Endothelial cell of umbilical vein (primary cell): ENCODE results near the gene TBX19. TPM values are rescaled to one million over a fixed set of nuclear protein-coding genes. Genes with fewer than 3 reads are reported as not detected.

Source experiments
- Bru-seq: library from RNA; stranded (reverse); fragments of 400-500 nt; gene quantifications from one replicate; lab custom pipeline; 2021; lab: Mats Ljungman, UMichigan
- BruChase-seq, 2 experiments: library from RNA; stranded (reverse); fragments of 400-500 nt; gene quantifications; one replicate each; lab custom pipeline; 2021; lab: Mats Ljungman, UMichigan
- BruUV-seq: library from RNA; stranded (reverse); fragments of 400-500 nt; replicated peaks from 2 replicates; lab custom pipeline; 2021; lab: Mats Ljungman, UMichigan
- CTCF ChIA-PET: fragments of 300-600, 350-600 bp; sonication (Branson Sonifier 250); formaldehyde crosslinking; loops from one replicate; lab custom pipeline; 2021; ENCODE audit warnings: antibody characterized with exemption, inconsistent platforms; lab: Charles Lee
- POLR2A ChIA-PET: fragments of 300-600, 350-600 bp; sonication (Branson Sonifier 250); formaldehyde crosslinking; loops from one replicate; lab custom pipeline; 2021; ENCODE audit warnings: antibody characterized with exemption, inconsistent platforms; lab: Charles Lee
- DNase-seq: peaks from one replicate; pipeline ENCODE4 v3.0.0-alpha.2; 2011; ENCODE audit warnings: low read depth, low spot score
- FAIRE-seq: peaks from 2 replicates; lab custom pipeline; 2011; peaks lifted over from hg19 to GRCh38; lab: Jason Lieb, UNC
- H2AFZ ChIP-seq: 2 replicates; pipeline ENCODE4 v1.6.0; 2012; ENCODE audit warnings: low read depth, low read length, control low read depth, inconsistent platforms
- H3K27ac ChIP-seq: 2 replicates; pipeline ENCODE4 v1.5.1; 2011; ENCODE audit warnings: low read depth, mild to moderate bottlenecking, control low read depth, low read length, moderate library complexity; ENCODE audit not compliant: insufficient read depth
- H3K27me3 ChIP-seq, 2 experiments: 2 replicates each; pipeline versions ENCODE4 v1.6.0 to v1.6.1; 2011; ENCODE audit warnings: low read length in 2 of 2, mixed read lengths in 1 of 2; ENCODE audit not compliant: control insufficient read depth in 2 of 2, insufficient read depth in 2 of 2
- H3K36me3 ChIP-seq, 2 experiments: 2 replicates in 1 of 2; 3 replicates in 1 of 2; pipeline ENCODE4 v1.5.1; 2011; ENCODE audit warnings: low read length in 2 of 2, mild to moderate bottlenecking in 1 of 2, moderate library complexity in 1 of 2; ENCODE audit not compliant: control insufficient read depth in 2 of 2, insufficient read depth in 2 of 2; ENCODE audit errors: extremely low read depth in 1 of 2
- H3K4me1 ChIP-seq: 3 replicates; pipeline ENCODE4 v1.5.1; 2011; ENCODE audit warnings: mild to moderate bottlenecking, low read length; ENCODE audit not compliant: control insufficient read depth, insufficient read depth; ENCODE audit errors: extremely low read depth
- H3K4me2 ChIP-seq: 2 replicates; pipeline ENCODE4 v1.6.1; 2011; ENCODE audit warnings: low read length, control low read depth, mixed read lengths; ENCODE audit not compliant: insufficient read depth
- H3K4me3 ChIP-seq, 3 experiments: fragments of 200-600 bp in 1 of 3; sonication (generic), shearing (Covaris generic) in 1 of 3; replicated peaks in 1 of 3; 2 replicates each; pipeline ENCODE4 v1.5.1; 2011 to 2016; ENCODE audit warnings: control low read depth in 3 of 3, low read length in 3 of 3, mild to moderate bottlenecking in 2 of 3, inconsistent platforms in 1 of 3, low read depth in 1 of 3, moderate library complexity in 1 of 3; ENCODE audit not compliant: insufficient read depth in 1 of 3
- H3K79me2 ChIP-seq: 2 replicates; pipeline ENCODE4 v1.6.0; 2012; ENCODE audit warnings: low read length, inconsistent platforms; ENCODE audit not compliant: control insufficient read depth, insufficient read depth
- H3K9ac ChIP-seq: replicated peaks from 2 replicates; pipeline ENCODE3; 2011; ENCODE audit warnings: low read length, control low read depth; ENCODE audit not compliant: insufficient read depth; ENCODE audit errors: extremely low read depth
- H3K9me1 ChIP-seq: replicated peaks from 3 replicates; pipeline ENCODE4 v1.6.0; 2011; ENCODE audit warnings: mild to moderate bottlenecking, low read length; ENCODE audit not compliant: control insufficient read depth, insufficient read depth; ENCODE audit errors: extremely low read depth
- H3K9me3 ChIP-seq: replicated peaks from 2 replicates; pipeline ENCODE4 v1.5.1; 2012; ENCODE audit warnings: low read length, inconsistent platforms; ENCODE audit not compliant: control insufficient read depth, insufficient read depth
- H4K20me1 ChIP-seq: replicated peaks from 2 replicates; pipeline ENCODE3; 2011; ENCODE audit warnings: mild to moderate bottlenecking, low read length; ENCODE audit not compliant: control insufficient read depth, insufficient read depth; ENCODE audit errors: extremely low read depth
- CTCF ChIP-seq, 2 donors: IDR thresholded peaks; 1 replicate in 1 of 2; 2 replicates in 1 of 2; pipeline ENCODE4 v1.5.1; 2011; ENCODE audit warnings: low read length in 2 of 2, mild to moderate bottlenecking in 2 of 2, moderate library complexity in 2 of 2, control low read depth in 1 of 2, inconsistent platforms in 1 of 2, low read depth in 1 of 2; ENCODE audit not compliant: insufficient read depth in 1 of 2; ENCODE audit errors: extremely low read depth in 1 of 2
- EZH2 ChIP-seq: IDR thresholded peaks from 2 replicates; pipeline ENCODE4 v1.6.1; 2012; ENCODE audit warnings: borderline replicate concordance, low read depth, mild to moderate bottlenecking, moderate library complexity, low read length, inconsistent platforms; ENCODE audit not compliant: severe bottlenecking
- FOS ChIP-seq: IDR thresholded peaks from 2 replicates; pipeline ENCODE4 v1.6.1; 2011; ENCODE audit warnings: mild to moderate bottlenecking, low read length, moderate library complexity, borderline replicate concordance; ENCODE audit not compliant: insufficient read depth
- GATA2 ChIP-seq: IDR thresholded peaks from 2 replicates; pipeline ENCODE4 v1.7.0; 2011; ENCODE audit warnings: low read depth, mild to moderate bottlenecking, moderate library complexity, mixed read lengths, low read length; ENCODE audit not compliant: insufficient read length, insufficient read depth
- JUN ChIP-seq: IDR thresholded peaks from 2 replicates; pipeline ENCODE4 v1.6.1; 2011; ENCODE audit warnings: borderline replicate concordance, low read depth; ENCODE audit not compliant: insufficient read length, insufficient read depth
- MYC ChIP-seq: IDR thresholded peaks from one replicate; pipeline ENCODE4 v1.6.1; 2011; ENCODE audit warnings: mild to moderate bottlenecking, low read depth, low read length
- POLR2A ChIP-seq: IDR thresholded peaks from 2 replicates; pipeline ENCODE4 v1.6.1; 2012; ENCODE audit warnings: low read depth, mild to moderate bottlenecking, control low read depth, low read length
- POLR2AphosphoS5 ChIP-seq: IDR thresholded peaks from 2 replicates; pipeline ENCODE4 v1.6.1; 2012; ENCODE audit warnings: low read depth, mild to moderate bottlenecking, control low read depth, low read length, moderate library complexity; ENCODE audit not compliant: insufficient read depth
- dilution Hi-C: fragments of 300-500 bp; cut with MboI; formaldehyde crosslinking; loops from one replicate; pipeline ENCODE4 v1.15.0; 2019; ENCODE audit warnings: low sequenced_read_pairs; ENCODE audit not compliant: extremely low pct_ligation_motif_present
- intact Hi-C: fragments of 100-400 bp; cut with micrococcal nuclease; formaldehyde crosslinking; loops from one replicate; pipeline ENCODE4 v1.10.0; 2022
- long read RNA-seq: library from polyadenylated mRNA; stranded (forward); transcript quantifications from one replicate; pipeline ENCODE4 v2.0.0, GENCODE V29; 2021
- polyA minus RNA-seq, 3 experiments: library from RNA; depleted of rRNA, polyadenylated mRNA; stranded (reverse); fragments of >200 nt; gene quantifications; 1 replicate in 1 of 3; 2 replicates in 2 of 3; pipeline ENCODE4 v1.2.3, GENCODE V29; 2011
- polyA plus RNA-seq, 4 experiments: library from polyadenylated mRNA; depleted of rRNA in 3 of 4; stranded (reverse) in 3 of 4; unstranded in 1 of 4; fragments of >200 nt; gene quantifications; 2 replicates each; pipeline versions ENCODE4 v1.2.1 to v1.2.3, GENCODE V29; 2011 to 2012; ENCODE audit warnings: missing spikeins in 1 of 4
- total RNA-seq: library from RNA; stranded (reverse); gene quantifications from 2 replicates; pipeline ENCODE4 v1.2.3, GENCODE V29; 2021
- TF ChIP-seq, protein P1 (sequence below): IDR thresholded peaks from 2 replicates; pipeline ENCODE4 v1.6.1; 2011; ENCODE audit not compliant: insufficient read depth, insufficient read length

The TBX19 gene
- total RNA-seq, result 1.6 and 2.3 TPM in 2 replicates
- polyA plus RNA-seq, result 2.8 and 3.0 TPM in 2 replicates
- polyA plus RNA-seq (2011; cell fraction: cytosol; rRNA removed), result 1.4 TPM in 2 replicates
- polyA plus RNA-seq (2011; cell fraction: nucleus; rRNA removed), result 8.1 and 8.2 TPM in 2 replicates
- 0.82 and 1.4 TPM in 2 replicates for polyA plus RNA-seq (2012)
- 2.9 and 3.3 TPM in 2 replicates for polyA minus RNA-seq
- polyA minus RNA-seq (2011; cell fraction: cytosol; rRNA and poly(A)+ RNA removed), result not detected
- polyA minus RNA-seq (2011; cell fraction: nucleus; rRNA and poly(A)+ RNA removed), result 3.6 and 3.7 TPM in 2 replicates
- Bru-seq, nascent RNA, result percentile 48 among the genes with signal in this experiment
- percentile 61 among the genes with signal in this experiment for BruChase-seq, experiment 1, labeled RNA remaining after a 6-hour chase
- BruChase-seq, experiment 2, labeled RNA remaining after a 2-hour chase, result percentile 80 among the genes with signal in this experiment
- long read RNA-seq, result 0 reads

DNA sequence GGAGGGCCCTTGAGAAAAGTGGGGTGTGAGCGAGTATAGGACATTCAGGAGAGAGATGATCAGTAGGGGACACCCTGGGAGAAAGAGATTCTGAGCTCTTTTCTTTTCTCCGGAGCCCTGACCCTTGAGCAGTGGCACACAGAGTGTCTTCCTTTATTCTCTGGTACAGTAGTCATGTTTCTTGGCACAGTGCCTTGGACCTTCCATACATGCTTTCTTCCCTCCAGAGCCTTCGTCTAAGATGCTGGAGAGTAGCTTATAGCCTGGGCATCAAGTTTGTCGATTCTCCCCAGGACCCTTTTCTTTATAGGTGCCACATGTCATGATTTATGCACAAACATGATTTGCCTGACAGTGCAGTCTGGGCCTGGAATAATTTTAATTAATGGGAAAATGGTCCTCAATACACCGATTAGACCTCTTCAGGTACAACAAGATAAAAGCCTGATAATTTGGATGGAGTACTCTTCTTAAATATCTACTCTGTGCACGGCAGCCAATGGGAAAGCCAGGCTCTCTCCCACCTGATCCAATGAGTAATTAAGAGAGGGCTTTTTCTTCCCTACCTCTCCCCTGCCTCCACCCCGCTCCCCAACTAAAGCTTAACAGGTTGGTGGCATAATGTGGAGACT lies at the start of gene TBX19:
Gene TBX19 (plus strand): TSS at position 582 of the 632 bp plus-strand sequence. CDS start 214 bp downstream, outside the sequence.
- Histone ChIP-seq H3K9me1 (no peaks in the 10 kb centered on the region), H3K9ac (no peak within 1 kb of the TSS), H2AFZ (no peak within 1 kb of the TSS), H4K20me1 (no peaks in the 10 kb centered on the region), H3K9me3 (no peaks in the 10 kb centered on the region), H3K27me3 (no peaks in the 10 kb centered on the region), H3K4me1 (no peaks in the 10 kb centered on the region), H3K27ac (no peak within 1 kb of the TSS), H3K36me3 (no peaks in the 10 kb centered on the region), H3K4me3 (no peak within 1 kb of the TSS), H3K4me2 (no peak within 1 kb of the TSS), H3K79me2 (no peaks in the 10 kb centered on the region)
- no TSS peak for BruUV-seq
- ChIA-PET CTCF (interaction anchor here (1.1 to 1.8 kb wide), 2 partner anchors 22 to 45 kb away, joined by 3 to 5 read pairs; no protein-coding TSS in a partner anchor), POLR2A (no interaction called here)
- intact Hi-C loops (no loop called here), dilution Hi-C loops (no loop called here)
- TF ChIP-seq POLR2AphosphoS5, result no peak
- no peak for TF ChIP-seq GATA2
- no peak for TF ChIP-seq FOS
- TF ChIP-seq EZH2, result no peak
- no peak for TF ChIP-seq JUN
- TF ChIP-seq CTCF (IDR thresholded peaks at IDR 0.05; ENCODE audit: extremely low read depth in 1 of 2, insufficient read depth in 1 of 2, low read depth in 1 of 2, low read length in 2 of 2), result no peak
- TF ChIP-seq, protein P1, sequence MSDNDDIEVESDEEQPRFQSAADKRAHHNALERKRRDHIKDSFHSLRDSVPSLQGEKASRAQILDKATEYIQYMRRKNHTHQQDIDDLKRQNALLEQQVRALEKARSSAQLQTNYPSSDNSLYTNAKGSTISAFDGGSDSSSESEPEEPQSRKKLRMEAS, result no peak
- no peak for TF ChIP-seq POLR2A
- TF ChIP-seq MYC, result no peak
- no peak for FAIRE-seq
- DNase-seq, result no peak
